GM23338 (cell line): ENCODE results near the gene TARBP2. TPM values are rescaled to one million over a fixed set of nuclear protein-coding genes. Genes with fewer than 3 reads are reported as not detected.

Experiments used
- ATAC-seq: fragments of 200-7000 bp; cut with Tn5 transposase; 3 replicates; pipeline ENCODE4 v1.9.1; 2020
- DNase-seq: peaks from one replicate; pipeline ENCODE4 v3.0.0-alpha.2; 2015; ENCODE audit warnings: low spot score
- H2AFZ ChIP-seq: fragments of 200-600 bp; sonication (generic); 2 replicates; pipeline ENCODE4 v1.8.0; 2016; ENCODE audit warnings: antibody characterized with exemption, mild to moderate bottlenecking, moderate library complexity
- H3F3A ChIP-seq: fragments of 200-600 bp; sonication (generic); replicated peaks from 2 replicates; pipeline ENCODE4 v1.8.0; 2017; ENCODE audit warnings: antibody characterized with exemption, mixed run types, low read depth
- H3K27ac ChIP-seq: fragments of 200-600 bp; sonication (generic); 2 replicates; pipeline ENCODE4 v1.6.1; 2016; ENCODE audit warnings: low read depth
- H3K27me3 ChIP-seq: fragments of 200-600 bp; sonication (generic); 2 replicates; pipeline ENCODE4 v1.8.0; 2016; ENCODE audit warnings: mild to moderate bottlenecking, mixed run types, moderate library complexity; ENCODE audit not compliant: insufficient read depth
- H3K36me3 ChIP-seq: fragments of 200-600 bp; sonication (generic); 2 replicates; pipeline ENCODE4 v1.8.0; 2016; ENCODE audit warnings: mild to moderate bottlenecking; ENCODE audit not compliant: insufficient read depth
- H3K4me1 ChIP-seq: fragments of 200-600 bp; sonication (generic); 2 replicates; pipeline ENCODE4 v1.8.0; 2016; ENCODE audit warnings: mild to moderate bottlenecking, moderate library complexity; ENCODE audit not compliant: insufficient read depth
- H3K4me2 ChIP-seq: fragments of 200-600 bp; sonication (generic); 2 replicates; pipeline ENCODE4 v1.7.1; 2017; ENCODE audit warnings: mixed run types
- H3K4me3 ChIP-seq: fragments of 200-600 bp; sonication (generic); 2 replicates; pipeline ENCODE4 v1.6.1; 2016; ENCODE audit warnings: mixed run types
- H3K79me2 ChIP-seq: fragments of 200-600 bp; sonication (generic); replicated peaks from 2 replicates; pipeline ENCODE4 v1.8.0; 2017; ENCODE audit warnings: mild to moderate bottlenecking; ENCODE audit not compliant: insufficient read depth
- H3K9me2 ChIP-seq: fragments of 200-600 bp; sonication (generic); 2 replicates; pipeline ENCODE4 v1.8.0; 2017; ENCODE audit not compliant: insufficient read depth
- H4K20me1 ChIP-seq: fragments of 200-600 bp; sonication (generic); replicated peaks from 2 replicates; pipeline ENCODE4 v1.8.0; 2017; ENCODE audit warnings: mild to moderate bottlenecking; ENCODE audit not compliant: insufficient read depth
- H3K27ac Mint-ChIP-seq: 2 replicates; pipeline ENCODE4 v1.8.0; 2020; ENCODE audit warnings: inconsistent platforms, mild to moderate bottlenecking, moderate library complexity, mixed read lengths
- H3K27me3 Mint-ChIP-seq: 3 replicates; pipeline ENCODE4 v1.8.0; 2022; ENCODE audit warnings: low read depth, mild to moderate bottlenecking, moderate library complexity, mixed read lengths, inconsistent platforms; ENCODE audit not compliant: insufficient read depth, poor library complexity
- H3K36me3 Mint-ChIP-seq: 3 replicates; pipeline ENCODE4 v1.8.0; 2021; ENCODE audit warnings: low read depth, mild to moderate bottlenecking, inconsistent platforms, moderate library complexity, mixed read lengths
- H3K4me1 Mint-ChIP-seq: 3 replicates; pipeline ENCODE4 v1.8.0; 2020; ENCODE audit warnings: mild to moderate bottlenecking, inconsistent platforms, mixed read lengths
- H3K4me3 Mint-ChIP-seq: 3 replicates; pipeline ENCODE4 v1.8.0; 2021; ENCODE audit warnings: moderate library complexity, mild to moderate bottlenecking, inconsistent platforms, mixed read lengths
- H3K9me3 Mint-ChIP-seq: 3 replicates; pipeline ENCODE4 v1.8.0; 2020; ENCODE audit warnings: moderate library complexity, mild to moderate bottlenecking, inconsistent platforms, mixed read lengths
- CREB1 ChIP-seq: fragments of 250-450 bp; sonication (Bioruptor Pico); IDR thresholded peaks from 2 replicates; pipeline ENCODE4 v1.5.0; 2020; ENCODE audit warnings: low read depth, mild to moderate bottlenecking, moderate library complexity
- CTCF ChIP-seq, 2 experiments: fragments of 200-600 bp in 1 of 2; sonication (generic) in 1 of 2; conservative IDR thresholded peaks; 2 replicates each; pipeline versions ENCODE4 v1.5.1 to v1.6.1; 2016 to 2017; ENCODE audit warnings: antibody characterized with exemption in 2 of 2, low read depth in 2 of 2, mild to moderate bottlenecking in 2 of 2, moderate library complexity in 1 of 2
- ETS1 ChIP-seq: IDR thresholded peaks from 2 replicates; pipeline ENCODE4 v1.6.1; 2016; ENCODE audit warnings: antibody characterized with exemption
- EZH2 ChIP-seq: fragments of 200-600 bp; sonication (generic); IDR thresholded peaks from one replicate; pipeline ENCODE4 v1.8.0; 2017; ENCODE audit warnings: antibody characterized with exemption, mild to moderate bottlenecking, low read depth; ENCODE audit not compliant: unreplicated experiment
- EZH2phosphoT487 ChIP-seq: fragments of 200-600 bp; sonication (generic); IDR thresholded peaks from one replicate; pipeline ENCODE4 v1.8.1; 2018; ENCODE audit warnings: antibody characterized with exemption; ENCODE audit not compliant: unreplicated experiment
- JUNB ChIP-seq: IDR thresholded peaks from one replicate; pipeline ENCODE4 v1.6.1; 2016; ENCODE audit warnings: antibody characterized with exemption; ENCODE audit not compliant: unreplicated experiment
- NANOG ChIP-seq: IDR thresholded peaks from 2 replicates; pipeline ENCODE4 v1.6.1; 2016; ENCODE audit warnings: antibody characterized with exemption, borderline replicate concordance
- POLR2AphosphoS5 ChIP-seq: IDR thresholded peaks from 2 replicates; pipeline ENCODE4 v1.6.1; 2016; ENCODE audit warnings: antibody characterized with exemption, low read depth
- STAT1 ChIP-seq: IDR thresholded peaks from one replicate; pipeline ENCODE4 v1.6.1; 2016; ENCODE audit warnings: antibody characterized with exemption; ENCODE audit not compliant: unreplicated experiment
- ZNF114 ChIP-seq: fragments of 250-450 bp; sonication (Bioruptor Pico); IDR thresholded peaks from 2 replicates; pipeline ENCODE4 v1.5.0; 2020; ENCODE audit warnings: mild to moderate bottlenecking, moderate library complexity
- ZNF331 ChIP-seq: fragments of 250-450 bp; sonication (Bioruptor Pico); IDR thresholded peaks from 2 replicates; pipeline ENCODE4 v1.5.0; 2020; ENCODE audit warnings: low read depth, mild to moderate bottlenecking, moderate library complexity
- polyA plus RNA-seq: library from polyadenylated mRNA; unstranded; fragments of >200 nt; fragmentation: Nextera tagmentation; extraction: Ambion mirVana; gene quantifications from 2 replicates; pipeline ENCODE4 v1.2.1, GENCODE V29; 2016
- total RNA-seq: library from RNA; depleted of rRNA; stranded (reverse); fragments of >200 nt; shearing (Covaris generic); gene quantifications from 2 replicates; pipeline ENCODE4 v1.2.3, GENCODE V29; 2014
- TF ChIP-seq, protein P1 (sequence below): fragments of 250-450 bp; sonication (Bioruptor Pico); IDR thresholded peaks from 2 replicates; pipeline ENCODE4 v1.5.0; 2020; ENCODE audit warnings: mild to moderate bottlenecking, moderate library complexity
- TF ChIP-seq, protein P2 (sequence below): IDR thresholded peaks from one replicate; pipeline ENCODE4 v1.6.1; 2018; ENCODE audit warnings: antibody characterized with exemption; ENCODE audit not compliant: unreplicated experiment

TARBP2 gene
- total and polyA plus RNA-seq, 2 experiments from 2014 or later, result 57.0 to 83.4 TPM

DNA sequence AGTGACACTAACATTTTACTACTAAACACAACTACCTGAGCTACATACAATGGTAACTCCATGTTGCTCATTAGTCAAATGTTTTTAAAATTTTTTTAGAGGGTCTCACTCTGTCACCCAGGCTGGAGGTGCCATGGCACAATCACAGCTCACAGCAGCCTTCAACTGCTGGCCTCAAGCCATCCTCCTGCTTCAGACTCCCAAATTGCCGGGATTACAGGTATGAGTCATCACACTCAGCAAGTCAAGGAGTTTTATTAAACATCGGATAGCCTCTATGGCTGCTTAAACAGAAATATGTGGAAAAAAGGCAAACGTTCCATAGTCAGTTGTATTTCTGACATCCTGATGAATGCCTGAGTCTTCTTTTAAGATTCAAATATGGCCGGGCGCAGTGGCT is 17.3 kb downstream of the TARBP2 start:
- no peak overlapping the region for H3K27ac ChIP-seq
- no peak overlapping the region for H3K27ac Mint-ChIP-seq
- no peaks in the 10 kb centered on the region for H3F3A ChIP-seq
- no peak for TF ChIP-seq ZNF114 (CRISPR knock-in tag)
- TF ChIP-seq CREB1, result no peak
- no peak for TF ChIP-seq ETS1
- TF ChIP-seq, protein P1, sequence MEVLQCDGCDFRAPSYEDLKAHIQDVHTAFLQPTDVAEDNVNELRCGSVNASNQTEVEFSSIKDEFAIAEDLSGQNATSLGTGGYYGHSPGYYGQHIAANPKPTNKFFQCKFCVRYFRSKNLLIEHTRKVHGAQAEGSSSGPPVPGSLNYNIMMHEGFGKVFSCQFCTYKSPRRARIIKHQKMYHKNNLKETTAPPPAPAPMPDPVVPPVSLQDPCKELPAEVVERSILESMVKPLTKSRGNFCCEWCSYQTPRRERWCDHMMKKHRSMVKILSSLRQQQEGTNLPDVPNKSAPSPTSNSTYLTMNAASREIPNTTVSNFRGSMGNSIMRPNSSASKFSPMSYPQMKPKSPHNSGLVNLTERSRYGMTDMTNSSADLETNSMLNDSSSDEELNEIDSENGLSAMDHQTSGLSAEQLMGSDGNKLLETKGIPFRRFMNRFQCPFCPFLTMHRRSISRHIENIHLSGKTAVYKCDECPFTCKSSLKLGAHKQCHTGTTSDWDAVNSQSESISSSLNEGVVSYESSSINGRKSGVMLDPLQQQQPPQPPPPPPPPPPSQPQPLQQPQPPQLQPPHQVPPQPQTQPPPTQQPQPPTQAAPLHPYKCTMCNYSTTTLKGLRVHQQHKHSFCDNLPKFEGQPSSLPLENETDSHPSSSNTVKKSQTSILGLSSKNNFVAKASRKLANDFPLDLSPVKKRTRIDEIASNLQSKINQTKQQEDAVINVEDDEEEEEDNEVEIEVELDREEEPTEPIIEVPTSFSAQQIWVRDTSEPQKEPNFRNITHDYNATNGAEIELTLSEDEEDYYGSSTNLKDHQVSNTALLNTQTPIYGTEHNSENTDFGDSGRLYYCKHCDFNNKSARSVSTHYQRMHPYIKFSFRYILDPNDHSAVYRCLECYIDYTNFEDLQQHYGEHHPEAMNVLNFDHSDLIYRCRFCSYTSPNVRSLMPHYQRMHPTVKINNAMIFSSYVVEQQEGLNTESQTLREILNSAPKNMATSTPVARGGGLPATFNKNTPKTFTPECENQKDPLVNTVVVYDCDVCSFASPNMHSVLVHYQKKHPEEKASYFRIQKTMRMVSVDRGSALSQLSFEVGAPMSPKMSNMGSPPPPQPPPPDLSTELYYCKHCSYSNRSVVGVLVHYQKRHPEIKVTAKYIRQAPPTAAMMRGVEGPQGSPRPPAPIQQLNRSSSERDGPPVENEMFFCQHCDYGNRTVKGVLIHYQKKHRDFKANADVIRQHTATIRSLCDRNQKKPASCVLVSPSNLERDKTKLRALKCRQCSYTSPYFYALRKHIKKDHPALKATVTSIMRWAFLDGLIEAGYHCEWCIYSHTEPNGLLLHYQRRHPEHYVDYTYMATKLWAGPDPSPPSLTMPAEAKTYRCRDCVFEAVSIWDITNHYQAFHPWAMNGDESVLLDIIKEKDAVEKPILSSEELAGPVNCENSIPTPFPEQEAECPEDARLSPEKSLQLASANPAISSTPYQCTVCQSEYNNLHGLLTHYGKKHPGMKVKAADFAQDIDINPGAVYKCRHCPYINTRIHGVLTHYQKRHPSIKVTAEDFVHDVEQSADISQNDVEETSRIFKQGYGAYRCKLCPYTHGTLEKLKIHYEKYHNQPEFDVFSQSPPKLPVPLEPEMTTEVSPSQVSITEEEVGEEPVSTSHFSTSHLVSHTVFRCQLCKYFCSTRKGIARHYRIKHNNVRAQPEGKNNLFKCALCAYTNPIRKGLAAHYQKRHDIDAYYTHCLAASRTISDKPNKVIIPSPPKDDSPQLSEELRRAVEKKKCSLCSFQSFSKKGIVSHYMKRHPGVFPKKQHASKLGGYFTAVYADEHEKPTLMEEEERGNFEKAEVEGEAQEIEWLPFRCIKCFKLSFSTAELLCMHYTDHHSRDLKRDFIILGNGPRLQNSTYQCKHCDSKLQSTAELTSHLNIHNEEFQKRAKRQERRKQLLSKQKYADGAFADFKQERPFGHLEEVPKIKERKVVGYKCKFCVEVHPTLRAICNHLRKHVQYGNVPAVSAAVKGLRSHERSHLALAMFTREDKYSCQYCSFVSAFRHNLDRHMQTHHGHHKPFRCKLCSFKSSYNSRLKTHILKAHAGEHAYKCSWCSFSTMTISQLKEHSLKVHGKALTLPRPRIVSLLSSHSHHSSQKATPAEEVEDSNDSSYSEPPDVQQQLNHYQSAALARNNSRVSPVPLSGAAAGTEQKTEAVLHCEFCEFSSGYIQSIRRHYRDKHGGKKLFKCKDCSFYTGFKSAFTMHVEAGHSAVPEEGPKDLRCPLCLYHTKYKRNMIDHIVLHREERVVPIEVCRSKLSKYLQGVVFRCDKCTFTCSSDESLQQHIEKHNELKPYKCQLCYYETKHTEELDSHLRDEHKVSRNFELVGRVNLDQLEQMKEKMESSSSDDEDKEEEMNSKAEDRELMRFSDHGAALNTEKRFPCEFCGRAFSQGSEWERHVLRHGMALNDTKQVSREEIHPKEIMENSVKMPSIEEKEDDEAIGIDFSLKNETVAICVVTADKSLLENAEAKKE (CRISPR knock-in tag), result no peak
- TF ChIP-seq POLR2AphosphoS5, result no peak
- no peak for TF ChIP-seq ZNF331 (CRISPR knock-in tag)
- no peak for TF ChIP-seq NANOG
- no peak for TF ChIP-seq JUNB
- TF ChIP-seq EZH2phosphoT487, result no peak
- TF ChIP-seq, protein P2, sequence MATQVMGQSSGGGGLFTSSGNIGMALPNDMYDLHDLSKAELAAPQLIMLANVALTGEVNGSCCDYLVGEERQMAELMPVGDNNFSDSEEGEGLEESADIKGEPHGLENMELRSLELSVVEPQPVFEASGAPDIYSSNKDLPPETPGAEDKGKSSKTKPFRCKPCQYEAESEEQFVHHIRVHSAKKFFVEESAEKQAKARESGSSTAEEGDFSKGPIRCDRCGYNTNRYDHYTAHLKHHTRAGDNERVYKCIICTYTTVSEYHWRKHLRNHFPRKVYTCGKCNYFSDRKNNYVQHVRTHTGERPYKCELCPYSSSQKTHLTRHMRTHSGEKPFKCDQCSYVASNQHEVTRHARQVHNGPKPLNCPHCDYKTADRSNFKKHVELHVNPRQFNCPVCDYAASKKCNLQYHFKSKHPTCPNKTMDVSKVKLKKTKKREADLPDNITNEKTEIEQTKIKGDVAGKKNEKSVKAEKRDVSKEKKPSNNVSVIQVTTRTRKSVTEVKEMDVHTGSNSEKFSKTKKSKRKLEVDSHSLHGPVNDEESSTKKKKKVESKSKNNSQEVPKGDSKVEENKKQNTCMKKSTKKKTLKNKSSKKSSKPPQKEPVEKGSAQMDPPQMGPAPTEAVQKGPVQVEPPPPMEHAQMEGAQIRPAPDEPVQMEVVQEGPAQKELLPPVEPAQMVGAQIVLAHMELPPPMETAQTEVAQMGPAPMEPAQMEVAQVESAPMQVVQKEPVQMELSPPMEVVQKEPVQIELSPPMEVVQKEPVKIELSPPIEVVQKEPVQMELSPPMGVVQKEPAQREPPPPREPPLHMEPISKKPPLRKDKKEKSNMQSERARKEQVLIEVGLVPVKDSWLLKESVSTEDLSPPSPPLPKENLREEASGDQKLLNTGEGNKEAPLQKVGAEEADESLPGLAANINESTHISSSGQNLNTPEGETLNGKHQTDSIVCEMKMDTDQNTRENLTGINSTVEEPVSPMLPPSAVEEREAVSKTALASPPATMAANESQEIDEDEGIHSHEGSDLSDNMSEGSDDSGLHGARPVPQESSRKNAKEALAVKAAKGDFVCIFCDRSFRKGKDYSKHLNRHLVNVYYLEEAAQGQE, result no peak
- no peak for TF ChIP-seq STAT1
- no peak for TF ChIP-seq EZH2
- no peak for TF ChIP-seq CTCF (conservative IDR thresholded peaks at IDR 0.05; ENCODE audit: low read depth in 2 of 2)
- H3K36me3 Mint-ChIP-seq, result peaks cover 12% of the 10 kb centered on the region
- no peaks in the 10 kb centered on the region; the same call in 1 of the 2 replicates for H4K20me1 ChIP-seq
- peaks cover 12% of the 10 kb centered on the region for H3K4me1 Mint-ChIP-seq
- no peak overlapping the region for H3K4me3 ChIP-seq
- no peaks in the 10 kb centered on the region for H3K79me2 ChIP-seq
- no peak overlapping the region for H3K4me3 Mint-ChIP-seq
- no peak overlapping the region for H3K4me2 ChIP-seq
- H3K36me3 ChIP-seq, result no peaks in the 10 kb centered on the region
- no peak for DNase-seq
- ATAC-seq, result no peak
- peaks cover 4% of the 10 kb centered on the region for H3K27me3 Mint-ChIP-seq
- H3K4me1 ChIP-seq, result no peaks in the 10 kb centered on the region
- no peaks in the 10 kb centered on the region for H3K27me3 ChIP-seq
- H3K9me3 Mint-ChIP-seq, result no peaks in the 10 kb centered on the region
- no peaks in the 10 kb centered on the region for H3K9me2 ChIP-seq
- no peak overlapping the region for H2AFZ ChIP-seq
